Vagina (tissue), 2 donors: ENCODE results near the gene MARCHF3.

Experiments
- POLR2A ChIP-seq, 2 donors: fragments of 450-650 bp; IDR thresholded peaks; one replicate each; pipeline ENCODE4 v1.6.1; 2017; ENCODE audit warnings: antibody characterized with exemption in 2 of 2, mild to moderate bottlenecking in 2 of 2, moderate library complexity in 2 of 2
- TF ChIP-seq, protein P1 (sequence below), 3 experiments: fragments of 450-650 bp in 2 of 3; fragments of 200-600 bp in 1 of 3; sonication (generic) in 1 of 3; IDR thresholded peaks; one replicate each; pipeline ENCODE4 v1.5.1; 2017 to 2019; ENCODE audit warnings: antibody characterized with exemption in 3 of 3, mild to moderate bottlenecking in 2 of 3, moderate library complexity in 2 of 3

DNA sequence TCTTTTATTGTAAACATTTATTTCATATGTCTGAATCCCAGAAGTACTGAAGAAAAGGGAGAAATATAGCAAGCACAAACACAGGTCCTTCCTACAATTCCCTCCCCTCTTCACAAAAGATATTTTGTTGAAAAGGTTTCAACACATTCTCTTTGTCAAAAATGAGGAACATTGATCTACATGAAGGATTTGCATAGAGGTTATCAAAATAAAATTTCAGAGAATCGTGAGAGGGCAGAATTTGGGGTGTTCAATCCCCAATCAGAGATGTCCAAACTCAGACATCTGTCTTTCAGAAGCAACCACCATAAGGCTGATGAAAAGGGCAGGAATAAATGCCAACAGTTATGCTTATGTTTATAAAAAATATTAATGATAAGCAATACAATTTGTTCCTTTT lies 69.2 kb downstream of the MARCHF3 start:
- TF ChIP-seq, protein P1, sequence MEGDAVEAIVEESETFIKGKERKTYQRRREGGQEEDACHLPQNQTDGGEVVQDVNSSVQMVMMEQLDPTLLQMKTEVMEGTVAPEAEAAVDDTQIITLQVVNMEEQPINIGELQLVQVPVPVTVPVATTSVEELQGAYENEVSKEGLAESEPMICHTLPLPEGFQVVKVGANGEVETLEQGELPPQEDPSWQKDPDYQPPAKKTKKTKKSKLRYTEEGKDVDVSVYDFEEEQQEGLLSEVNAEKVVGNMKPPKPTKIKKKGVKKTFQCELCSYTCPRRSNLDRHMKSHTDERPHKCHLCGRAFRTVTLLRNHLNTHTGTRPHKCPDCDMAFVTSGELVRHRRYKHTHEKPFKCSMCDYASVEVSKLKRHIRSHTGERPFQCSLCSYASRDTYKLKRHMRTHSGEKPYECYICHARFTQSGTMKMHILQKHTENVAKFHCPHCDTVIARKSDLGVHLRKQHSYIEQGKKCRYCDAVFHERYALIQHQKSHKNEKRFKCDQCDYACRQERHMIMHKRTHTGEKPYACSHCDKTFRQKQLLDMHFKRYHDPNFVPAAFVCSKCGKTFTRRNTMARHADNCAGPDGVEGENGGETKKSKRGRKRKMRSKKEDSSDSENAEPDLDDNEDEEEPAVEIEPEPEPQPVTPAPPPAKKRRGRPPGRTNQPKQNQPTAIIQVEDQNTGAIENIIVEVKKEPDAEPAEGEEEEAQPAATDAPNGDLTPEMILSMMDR (IDR thresholded peaks at IDR 0.05) = no peak
- no peak for TF ChIP-seq POLR2A (IDR thresholded peaks at IDR 0.05)
